Choroid plexus epithelial cell (primary cell): Measurements from ENCODE around the gene TXNRD2.

ENCODE experiments used
- DNase-seq: peaks from one replicate; pipeline ENCODE4 v3.0.0-alpha.2; 2010; ENCODE audit warnings: low read depth
- H3K4me3 ChIP-seq: 2 replicates; pipeline ENCODE4 v1.5.1; 2011; ENCODE audit warnings: low read depth, mild to moderate bottlenecking, control low read depth, low read length, moderate library complexity
- CTCF ChIP-seq: conservative IDR thresholded peaks from 2 replicates; pipeline ENCODE4 v1.5.1; 2011; ENCODE audit warnings: low read depth, mild to moderate bottlenecking, control low read depth, inconsistent platforms, low read length, moderate library complexity

The TXNRD2 gene

GRCh38 chr22:19941365-19942082, at the start of gene TXNRD2, which contains the start of gene COMT:
Gene TXNRD2, minus strand, starts transcription at chr22:19941818. Its CDS starts 15 bp downstream, at chr22:19941803.
Gene COMT, plus strand, starts transcription at chr22:19941772. Its CDS starts 20,755 bp downstream, at chr22:19962527.
- H3K4me3 ChIP-seq = peak within 1 kb of the TSS; percentile 78
- peak; percentile 60 for DNase-seq
- TF ChIP-seq CTCF = no peak

DNA sequence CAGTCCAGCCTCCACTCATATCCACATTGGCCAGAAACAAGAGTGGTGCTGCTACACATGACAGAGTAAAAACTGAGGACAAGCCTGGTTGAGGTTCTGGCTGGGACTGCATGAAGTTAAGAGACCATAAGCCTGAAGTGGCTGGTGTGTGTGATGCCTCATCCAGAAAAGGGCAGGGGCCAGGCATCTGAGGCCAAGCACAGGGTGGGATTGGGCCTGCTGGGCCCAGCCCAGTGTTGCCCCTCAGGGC, 49.7 kb upstream of the TXNRD2 start:
- no peak for TF ChIP-seq CTCF
- H3K4me3 ChIP-seq = no peak overlapping the region
- DNase-seq = no peak

- DNase-seq = no peak
- no peak for TF ChIP-seq CTCF
- H3K4me3 ChIP-seq = no peak overlapping the region
Measured at GRCh38 chr22:19990609-19991394, 49.2 kb upstream of the TXNRD2 start.

GRCh38 chr22:19990188-19990587, 48.6 kb upstream of the TXNRD2 start:
- DNase-seq = no peak
- no peak for TF ChIP-seq CTCF
- no peak overlapping the region for H3K4me3 ChIP-seq

- TF ChIP-seq CTCF = no peak
- H3K4me3 ChIP-seq = no peak overlapping the region
- no peak for DNase-seq
Measured at GRCh38 chr22:19989725-19990067, 48.1 kb upstream of the TXNRD2 start.

GRCh38 chr22:19988965-19989724, 47.5 kb upstream of the TXNRD2 start:
- no peak for TF ChIP-seq CTCF
- DNase-seq = no peak
- H3K4me3 ChIP-seq = no peak overlapping the region
